ENCODE results near the gene CAMK1D. TPM values are rescaled to one million over a fixed set of nuclear protein-coding genes. Genes with fewer than 3 reads are reported as not detected.

The CAMK1D gene
- total RNA-seq, 1 experiment from 2014 or later = 6.0 TPM

- no TSS peak for BruUV-seq (replicated peaks)
- Histone ChIP-seq H3K79me2 (ENCODE audit: low read depth) (no peaks in the 10 kb centered on the region), H3K27ac (no peak overlapping the region), H3K27me3 (ENCODE audit: insufficient read depth, low read depth) (no peaks in the 10 kb centered on the region), H3K9me3 (ENCODE audit: insufficient read depth, low read depth) (no peaks in the 10 kb centered on the region), H3F3A (ENCODE audit: insufficient read depth, low read depth) (peaks cover 23% of the 10 kb centered on the region), H3K4me3 (no peak overlapping the region), H4K20me1 (ENCODE audit: insufficient read depth) (no peaks in the 10 kb centered on the region), H3K36me3 (ENCODE audit: low read depth) (no peaks in the 10 kb centered on the region), H2AFZ (no peak overlapping the region), H3K4me2 (no peak overlapping the region), H3K4me1 (replicated peaks; ENCODE audit: insufficient read depth) (peaks cover 21% of the 10 kb centered on the region), H3K9me2 (ENCODE audit: insufficient read depth) (no peaks in the 10 kb centered on the region)
- TF ChIP-seq EZH2 (IDR thresholded peaks at IDR 0.05; ENCODE audit: low read depth) (no peak), CTCF (conservative IDR thresholded peaks at IDR 0.05) (no peak)
- CTCF ChIA-PET = interaction anchor here (0.6 kb wide), 2 partner anchors 11 to 346 kb away, joined by 5 to 9 read pairs; no protein-coding TSS in a partner anchor
- intact Hi-C loops (cut with micrococcal nuclease; ENCODE audit: unreplicated experiment) = no loop called here
- POLR2A ChIA-PET (ENCODE audit: unreplicated experiment) = interaction anchor here (0.6 kb wide), 1 partner anchor 563 kb away, joined by 4 read pairs; no protein-coding TSS in a partner anchor
- DNase-seq = no peak
Measured at GRCh38 chr10:12337453-12338372, 11.6 kb upstream of the CAMK1D start.

DNA sequence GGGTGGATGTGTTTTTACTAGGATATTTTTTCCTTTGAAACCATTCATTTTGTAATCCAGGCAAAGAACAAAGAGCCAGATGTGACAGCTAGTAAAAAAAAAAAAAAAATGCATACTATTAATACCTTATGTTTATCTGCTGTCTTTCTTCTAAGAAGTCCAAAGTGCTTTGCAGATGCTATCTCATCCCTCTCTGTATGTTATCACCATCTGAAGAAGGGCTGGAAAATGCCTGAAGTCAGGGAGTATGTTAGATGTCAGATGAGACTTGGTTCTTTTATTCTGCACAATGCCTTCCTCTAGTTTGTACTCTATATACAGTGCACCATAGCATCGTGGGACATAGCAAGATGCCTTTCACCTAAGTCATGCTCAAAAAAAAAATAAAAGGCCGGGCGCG is 10.4 kb upstream of the CAMK1D start:
- Histone ChIP-seq H3K4me1 (replicated peaks; ENCODE audit: insufficient read depth) (peaks cover 12% of the 10 kb centered on the region), H3F3A (ENCODE audit: insufficient read depth, low read depth) (peaks cover 13% of the 10 kb centered on the region), H3K4me3 (no peak overlapping the region), H3K27me3 (ENCODE audit: insufficient read depth, low read depth) (no peaks in the 10 kb centered on the region), H4K20me1 (ENCODE audit: insufficient read depth) (no peaks in the 10 kb centered on the region), H3K79me2 (ENCODE audit: low read depth) (no peaks in the 10 kb centered on the region), H3K4me2 (no peak overlapping the region), H3K27ac (no peak overlapping the region), H2AFZ (no peak overlapping the region), H3K9me2 (ENCODE audit: insufficient read depth) (no peaks in the 10 kb centered on the region), H3K36me3 (ENCODE audit: low read depth) (no peaks in the 10 kb centered on the region), H3K9me3 (ENCODE audit: insufficient read depth, low read depth) (no peaks in the 10 kb centered on the region)
- CTCF ChIA-PET = no interaction called here
- TF ChIP-seq EZH2 (IDR thresholded peaks at IDR 0.05; ENCODE audit: low read depth) (no peak), CTCF (conservative IDR thresholded peaks at IDR 0.05) (no peak)
- POLR2A ChIA-PET (ENCODE audit: unreplicated experiment) = no interaction called here
- no peak for DNase-seq
- no TSS peak for BruUV-seq (replicated peaks)
- intact Hi-C loops (cut with micrococcal nuclease; ENCODE audit: unreplicated experiment) = no loop called here

- no peak overlapping the region for H3K4me3 ChIP-seq
- H3K4me2 ChIP-seq = no peak overlapping the region
- no peaks in the 10 kb centered on the region; the same call in 1 of the 2 replicates for H3F3A ChIP-seq (ENCODE audit: insufficient read depth, low read depth)
- H2AFZ ChIP-seq = no peak overlapping the region
- CTCF ChIA-PET = no interaction called here
- intact Hi-C loops (cut with micrococcal nuclease; ENCODE audit: unreplicated experiment) = loop anchor here (10.0 kb wide), 1 partner anchor 314 kb away; no protein-coding TSS in a partner anchor
- H3K9me3 ChIP-seq (ENCODE audit: insufficient read depth, low read depth) = no peaks in the 10 kb centered on the region
- POLR2A ChIA-PET (ENCODE audit: unreplicated experiment) = no interaction called here
- H3K27me3 ChIP-seq (ENCODE audit: insufficient read depth, low read depth) = no peaks in the 10 kb centered on the region
- no peaks in the 10 kb centered on the region for H3K79me2 ChIP-seq (ENCODE audit: low read depth)
- no peaks in the 10 kb centered on the region for H3K4me1 ChIP-seq (replicated peaks; ENCODE audit: insufficient read depth)
- H3K36me3 ChIP-seq (ENCODE audit: low read depth) = no peaks in the 10 kb centered on the region
- no TSS peak for BruUV-seq (replicated peaks)
- H3K27ac ChIP-seq = no peak overlapping the region
- TF ChIP-seq EZH2 (IDR thresholded peaks at IDR 0.05; ENCODE audit: low read depth) = no peak
- TF ChIP-seq CTCF (conservative IDR thresholded peaks at IDR 0.05) = no peak
- DNase-seq = no peak
- H4K20me1 ChIP-seq (ENCODE audit: insufficient read depth) = no peaks in the 10 kb centered on the region
- H3K9me2 ChIP-seq (ENCODE audit: insufficient read depth) = no peaks in the 10 kb centered on the region
Measured at GRCh38 chr10:12340371-12340770, 9.0 kb upstream of the CAMK1D start.

Measured in PC-9 (cell line).